ENCODE measurements around the gene CAPSL.

DNA sequence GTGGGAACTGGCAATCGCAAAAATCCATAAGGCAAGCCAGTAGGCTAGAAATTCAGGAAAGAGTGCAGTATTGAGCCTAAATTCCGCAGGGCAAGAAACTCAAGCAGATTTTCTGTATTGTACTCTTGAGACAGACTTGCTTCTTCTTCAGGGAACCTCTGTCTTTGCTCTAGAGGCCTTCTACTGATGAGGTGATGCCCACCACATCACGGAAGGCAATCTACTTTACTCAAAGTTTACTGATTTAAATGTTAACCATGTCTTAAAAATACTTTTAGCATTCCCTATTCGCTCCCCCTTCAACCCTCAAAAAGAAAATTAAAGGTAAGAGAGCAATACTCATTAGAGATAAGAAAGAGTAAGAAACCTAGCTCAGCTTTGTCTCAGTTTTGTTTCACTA lies 70.4 kb downstream of the CAPSL start:
- TF ChIP-seq, protein P1, sequence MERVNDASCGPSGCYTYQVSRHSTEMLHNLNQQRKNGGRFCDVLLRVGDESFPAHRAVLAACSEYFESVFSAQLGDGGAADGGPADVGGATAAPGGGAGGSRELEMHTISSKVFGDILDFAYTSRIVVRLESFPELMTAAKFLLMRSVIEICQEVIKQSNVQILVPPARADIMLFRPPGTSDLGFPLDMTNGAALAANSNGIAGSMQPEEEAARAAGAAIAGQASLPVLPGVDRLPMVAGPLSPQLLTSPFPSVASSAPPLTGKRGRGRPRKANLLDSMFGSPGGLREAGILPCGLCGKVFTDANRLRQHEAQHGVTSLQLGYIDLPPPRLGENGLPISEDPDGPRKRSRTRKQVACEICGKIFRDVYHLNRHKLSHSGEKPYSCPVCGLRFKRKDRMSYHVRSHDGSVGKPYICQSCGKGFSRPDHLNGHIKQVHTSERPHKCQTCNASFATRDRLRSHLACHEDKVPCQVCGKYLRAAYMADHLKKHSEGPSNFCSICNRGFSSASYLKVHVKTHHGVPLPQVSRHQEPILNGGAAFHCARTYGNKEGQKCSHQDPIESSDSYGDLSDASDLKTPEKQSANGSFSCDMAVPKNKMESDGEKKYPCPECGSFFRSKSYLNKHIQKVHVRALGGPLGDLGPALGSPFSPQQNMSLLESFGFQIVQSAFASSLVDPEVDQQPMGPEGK (CRISPR knock-in tag; IDR thresholded peaks at IDR 0.05; ENCODE audit: borderline replicate concordance) = no peak
- TF ChIP-seq TCF4 (CRISPR knock-in tag; IDR thresholded peaks at IDR 0.05; ENCODE audit: borderline replicate concordance) = no peak
- no peak for TF ChIP-seq ARNTL (CRISPR knock-in tag; IDR thresholded peaks at IDR 0.05; ENCODE audit: borderline replicate concordance, low read depth)
- TF ChIP-seq, protein P2, sequence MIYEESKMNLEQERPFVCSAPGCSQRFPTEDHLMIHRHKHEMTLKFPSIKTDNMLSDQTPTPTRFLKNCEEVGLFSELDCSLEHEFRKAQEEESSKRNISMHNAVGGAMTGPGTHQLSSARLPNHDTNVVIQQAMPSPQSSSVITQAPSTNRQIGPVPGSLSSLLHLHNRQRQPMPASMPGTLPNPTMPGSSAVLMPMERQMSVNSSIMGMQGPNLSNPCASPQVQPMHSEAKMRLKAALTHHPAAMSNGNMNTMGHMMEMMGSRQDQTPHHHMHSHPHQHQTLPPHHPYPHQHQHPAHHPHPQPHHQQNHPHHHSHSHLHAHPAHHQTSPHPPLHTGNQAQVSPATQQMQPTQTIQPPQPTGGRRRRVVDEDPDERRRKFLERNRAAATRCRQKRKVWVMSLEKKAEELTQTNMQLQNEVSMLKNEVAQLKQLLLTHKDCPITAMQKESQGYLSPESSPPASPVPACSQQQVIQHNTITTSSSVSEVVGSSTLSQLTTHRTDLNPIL (CRISPR knock-in tag; IDR thresholded peaks at IDR 0.05; ENCODE audit: low read depth) = no peak
- TF ChIP-seq, protein P3, sequence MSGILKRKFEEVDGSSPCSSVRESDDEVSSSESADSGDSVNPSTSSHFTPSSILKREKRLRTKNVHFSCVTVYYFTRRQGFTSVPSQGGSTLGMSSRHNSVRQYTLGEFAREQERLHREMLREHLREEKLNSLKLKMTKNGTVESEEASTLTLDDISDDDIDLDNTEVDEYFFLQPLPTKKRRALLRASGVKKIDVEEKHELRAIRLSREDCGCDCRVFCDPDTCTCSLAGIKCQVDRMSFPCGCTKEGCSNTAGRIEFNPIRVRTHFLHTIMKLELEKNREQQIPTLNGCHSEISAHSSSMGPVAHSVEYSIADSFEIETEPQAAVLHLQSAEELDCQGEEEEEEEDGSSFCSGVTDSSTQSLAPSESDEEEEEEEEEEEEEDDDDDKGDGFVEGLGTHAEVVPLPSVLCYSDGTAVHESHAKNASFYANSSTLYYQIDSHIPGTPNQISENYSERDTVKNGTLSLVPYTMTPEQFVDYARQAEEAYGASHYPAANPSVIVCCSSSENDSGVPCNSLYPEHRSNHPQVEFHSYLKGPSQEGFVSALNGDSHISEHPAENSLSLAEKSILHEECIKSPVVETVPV (CRISPR knock-in tag; IDR thresholded peaks at IDR 0.05) = no peak
- no peak for TF ChIP-seq RARB (CRISPR knock-in tag; IDR thresholded peaks at IDR 0.05)
- no peak for TF ChIP-seq ZFP3 (CRISPR knock-in tag; IDR thresholded peaks at IDR 0.05)
- no peak for TF ChIP-seq ZNF565 (CRISPR knock-in tag; conservative IDR thresholded peaks at IDR 0.05; ENCODE audit: low read depth)
- no peak for TF ChIP-seq ZC3H10 (CRISPR knock-in tag; IDR thresholded peaks at IDR 0.05)
- no peak for TF ChIP-seq GLIS3 (CRISPR knock-in tag; IDR thresholded peaks at IDR 0.05)

All from SK-N-SH treated with all-trans-retinoic acid at 6 μM for 48 hours (cell line).